ENCODE measurements around the gene ZNF787.

- TF ChIP-seq CTCF (conservative IDR thresholded peaks at IDR 0.05; ENCODE audit: low read length) (no peak), EZH2phosphoT487 (IDR thresholded peaks at IDR 0.05; ENCODE audit: borderline replicate concordance, low read depth, low read length) (no peak)
These were observed 38.7 kb upstream of the ZNF787 start for GRCh38 chr19:56159622-56160271.
